GM15510 (cell line): ENCODE measurements around the gene RUFY1.

Source experiments
- POLR2A ChIP-seq: IDR thresholded peaks from 3 replicates; pipeline ENCODE4 v1.6.1; 2011; ENCODE audit warnings: borderline replicate concordance; ENCODE audit not compliant: insufficient read length; ENCODE audit errors: extremely low read depth

The RUFY1 gene

GRCh38 chr5:179550511-179551342 lies at the start of gene RUFY1:
RUFY1 (plus strand) TSS chr5:179550554; CDS start chr5:179550570, 16 bp downstream.
- TF ChIP-seq POLR2A, result peak; percentile 71

- no peak for TF ChIP-seq POLR2A
Observed at GRCh38 chr5:179504191-179504590, 46.2 kb upstream of the RUFY1 start.

- no peak for TF ChIP-seq POLR2A
Observed at GRCh38 chr5:179504600-179505396, 45.6 kb upstream of the RUFY1 start.

- TF ChIP-seq POLR2A, result no peak
Observed at GRCh38 chr5:179505636-179506261, 44.6 kb upstream of the RUFY1 start.

GRCh38 chr5:179509239-179509638 lies 41.1 kb upstream of the RUFY1 start:
- no peak for TF ChIP-seq POLR2A

- no peak for TF ChIP-seq POLR2A
Observed at GRCh38 chr5:179509845-179510244, 40.5 kb upstream of the RUFY1 start.

GRCh38 chr5:179512452-179513000 lies 37.8 kb upstream of the RUFY1 start:
- no peak for TF ChIP-seq POLR2A

- no peak for TF ChIP-seq POLR2A
Observed at GRCh38 chr5:179516221-179516620, 34.1 kb upstream of the RUFY1 start.

GRCh38 chr5:179526978-179527377 lies 23.4 kb upstream of the RUFY1 start:
- no peak for TF ChIP-seq POLR2A

- TF ChIP-seq POLR2A, result peak; percentile 43
Observed at GRCh38 chr5:179530069-179530998, 20.0 kb upstream of the RUFY1 start.

- no peak for TF ChIP-seq POLR2A
Observed at GRCh38 chr5:179533024-179533423, 17.3 kb upstream of the RUFY1 start.

- no peak for TF ChIP-seq POLR2A
Observed at GRCh38 chr5:179533907-179534306, 16.4 kb upstream of the RUFY1 start.

GRCh38 chr5:179534431-179534830 lies 15.9 kb upstream of the RUFY1 start:
- TF ChIP-seq POLR2A, result no peak

GRCh38 chr5:179536676-179537075 lies 13.7 kb upstream of the RUFY1 start:
- TF ChIP-seq POLR2A, result no peak

GRCh38 chr5:179542170-179542569 lies 8.2 kb upstream of the RUFY1 start:
- no peak for TF ChIP-seq POLR2A

GRCh38 chr5:179553006-179553405 lies 2.7 kb downstream of the RUFY1 start:
- no peak for TF ChIP-seq POLR2A
